Measurements from ENCODE around the gene LYZL6. TPM values are rescaled to one million over a fixed set of nuclear protein-coding genes. Genes with fewer than 3 reads are reported as not detected.

The LYZL6 gene
- total and polyA plus RNA-seq, 2 of the 8 experiments (the other 6 are each of a cell fraction or from before 2014, with no cell fraction given), result not detected

- no peak overlapping the region for H3K9ac ChIP-seq (replicated peaks in 1 of 4; ENCODE audit: extremely low read depth in 1 of 4, low read depth in 3 of 4, low read length in 3 of 4)
- H4K8ac ChIP-seq (ENCODE audit: extremely low read depth, insufficient read depth, low read length), result no peak overlapping the region
- no peak overlapping the region for H3K4me3 ChIP-seq (ENCODE audit: extremely low read depth in 1 of 4, insufficient read depth in 2 of 4, low read depth in 3 of 4, low read length in 4 of 4)
- no peaks in the 10 kb centered on the region; a peak in 1 of 4 replicates for H3K79me2 ChIP-seq (ENCODE audit: control insufficient read depth in 1 of 2, insufficient read depth in 2 of 2, low read length in 2 of 2)
- peaks cover 26 to 30% of the 10 kb centered on the region in 2 experiments for H3K9me3 ChIP-seq (ENCODE audit: insufficient read depth in 2 of 2, low read depth in 1 of 2, low read length in 1 of 2)
- no peak overlapping the region for H3K18ac ChIP-seq (ENCODE audit: extremely low read depth, low read length)
- H3K4me1 ChIP-seq (replicated peaks in 1 of 4; ENCODE audit: control insufficient read depth in 3 of 4, insufficient read depth in 4 of 4, low read length in 3 of 4), result no peaks in the 10 kb centered on the region
- no peak overlapping the region for H2BK20ac ChIP-seq (ENCODE audit: low read length)
- no peaks in the 10 kb centered on the region; a peak in 3 of 8 replicates for H3K36me3 ChIP-seq (ENCODE audit: control insufficient read depth in 2 of 4, insufficient read depth in 4 of 4, low read length in 3 of 4)
- H2AFZ ChIP-seq (ENCODE audit: low read length), result no peak overlapping the region
- no peak overlapping the region for H3K23ac ChIP-seq (ENCODE audit: insufficient read length)
- no peak for DNase-seq (ENCODE audit: low read depth in 1 of 2, low spot score in 2 of 2)
- H3K27me3 ChIP-seq (replicated peaks in 1 of 4; ENCODE audit: control insufficient read depth in 3 of 4, extremely low read depth in 1 of 4, insufficient read depth in 3 of 4, low read length in 3 of 4), result no peaks in the 10 kb centered on the region
- H2BK15ac ChIP-seq (ENCODE audit: low read length), result no peak overlapping the region
- ChIA-PET POLR2A (ENCODE audit: partially characterized antibody) (no interaction called here), CTCF (ENCODE audit: partially characterized antibody) (interaction anchor here (0.9 kb wide), 1 partner anchor 45 kb away, joined by 3 read pairs; no protein-coding TSS in a partner anchor)
- H3K4me2 ChIP-seq (ENCODE audit: insufficient read depth in 1 of 2, low read depth in 2 of 2, low read length in 2 of 2), result no peak overlapping the region
- H4K91ac ChIP-seq (replicated peaks; ENCODE audit: insufficient read length, low read length), result no peak overlapping the region
- H2BK12ac ChIP-seq (ENCODE audit: low read depth, low read length), result no peak overlapping the region
- WGBS, 2 experiments (ENCODE audit: extremely low coverage in 1 of 2, insufficient coverage in 1 of 2, insufficient read length in 1 of 2, insufficient replicate concordance in 2 of 2, low coverage in 1 of 2, low lambda C conversion rate in 2 of 2, missing lambda C conversion rate in 1 of 2), result 85% methylated on average over 3 of the region's 3 CpGs; no CpG with 5 or more reads in 1 of the 2 experiments
- no peaks in the 10 kb centered on the region for H4K20me1 ChIP-seq (replicated peaks in 1 of 2; ENCODE audit: control insufficient read depth in 1 of 2, insufficient read depth in 2 of 2, low read length in 2 of 2)
- H4K5ac ChIP-seq (ENCODE audit: insufficient read length, low read depth, low read length), result no peak overlapping the region
- no peak overlapping the region for H2BK120ac ChIP-seq (replicated peaks; ENCODE audit: low read depth, low read length)
- no peak overlapping the region for H3K56ac ChIP-seq (replicated peaks; ENCODE audit: insufficient read length, low read depth, low read length)
- no peak overlapping the region for H3K14ac ChIP-seq (ENCODE audit: insufficient read length)
- H2BK5ac ChIP-seq (ENCODE audit: low read depth, low read length), result no peak overlapping the region
- no peak for FAIRE-seq
- H3K4ac ChIP-seq (replicated peaks; ENCODE audit: insufficient read length, low read depth, low read length), result no peak overlapping the region
- no peak overlapping the region for H3K27ac ChIP-seq (ENCODE audit: low read depth, low read length)
- H3K79me1 ChIP-seq (ENCODE audit: low read depth, low read length), result no peaks in the 10 kb centered on the region
- H2AK5ac ChIP-seq (ENCODE audit: low read depth, low read length), result no peak overlapping the region
- no peaks in the 10 kb centered on the region for H3K23me2 ChIP-seq (ENCODE audit: low read depth, low read length)
- TF ChIP-seq E2F6 (IDR thresholded peaks at IDR 0.05), result no peak
- TF ChIP-seq KDM5A (IDR thresholded peaks at IDR 0.05; ENCODE audit: low read length), result no peak
- TF ChIP-seq CHD2 (IDR thresholded peaks at IDR 0.05; ENCODE audit: low read length), result no peak
- no peak for TF ChIP-seq RAD21 (IDR thresholded peaks at IDR 0.05 in 1 of 2, conservative IDR thresholded peaks at IDR 0.05 in 1 of 2; ENCODE audit: low read depth in 2 of 2, low read length in 2 of 2)
- TF ChIP-seq TCF12 (IDR thresholded peaks at IDR 0.05; ENCODE audit: low read depth, low read length), result no peak
- TF ChIP-seq NANOG (IDR thresholded peaks at IDR 0.05; ENCODE audit: insufficient read depth, low read depth, low read length, poor library complexity, severe bottlenecking), result no peak
- TF ChIP-seq CHD1 (IDR thresholded peaks at IDR 0.05; ENCODE audit: low read depth, low read length), result no peak
- TF ChIP-seq SP1 (IDR thresholded peaks at IDR 0.05; ENCODE audit: low read depth, low read length), result no peak
- no peak for TF ChIP-seq EP300 (IDR thresholded peaks at IDR 0.05; ENCODE audit: borderline replicate concordance in 1 of 2, low read depth in 2 of 2, low read length in 2 of 2)
- TF ChIP-seq BRCA1 (IDR thresholded peaks at IDR 0.05; ENCODE audit: low read depth, low read length), result no peak
- no peak for TF ChIP-seq SUZ12 (IDR thresholded peaks at IDR 0.05; ENCODE audit: low read length)
- TF ChIP-seq TAF7 (optimal IDR thresholded peaks at IDR 0.05; ENCODE audit: borderline replicate concordance, low read depth, low read length), result no peak
- no peak for TF ChIP-seq CREB1 (IDR thresholded peaks at IDR 0.05)
These were observed 31.1 kb downstream of the LYZL6 start for GRCh38 chr17:35912339-35912912.
